Measurements from ENCODE around the gene SREBF1.

- TF ChIP-seq POLR2AphosphoS5 (IDR thresholded peaks at IDR 0.05; ENCODE audit: insufficient read depth in 1 of 2, low read depth in 1 of 2) = no peak
- TF ChIP-seq CTCF (IDR thresholded peaks at IDR 0.05) = no peak
- no peak for TF ChIP-seq POLR2A (IDR thresholded peaks at IDR 0.05)
Observed at GRCh38 chr17:17832032-17832363, 4.8 kb downstream of the SREBF1 start.
